SK-N-SH (cell line): ENCODE results near the gene SVIL.

ENCODE experiments used
- CHD2 ChIP-seq: fragments of 150-350 bp; IDR thresholded peaks from 2 replicates; pipeline ENCODE4 v1.6.1; 2018; ENCODE audit warnings: low read length; ENCODE audit not compliant: partially characterized antibody
- CTCF ChIP-seq: fragments of 200-600 bp; sonication (generic); IDR thresholded peaks from 2 replicates; pipeline ENCODE4 v1.6.1; 2017; ENCODE audit warnings: antibody characterized with exemption, mild to moderate bottlenecking, moderate library complexity
- FOXM1 ChIP-seq: IDR thresholded peaks from 2 replicates; pipeline ENCODE4 v1.4.0; 2012; ENCODE audit warnings: low read depth, mild to moderate bottlenecking
- SMC3 ChIP-seq: IDR thresholded peaks from 2 replicates; pipeline ENCODE4 v1.6.1; 2012; ENCODE audit warnings: low read depth, low read length, improper control_type of control experiment
- TF ChIP-seq, protein P1 (sequence below): IDR thresholded peaks from 2 replicates; pipeline ENCODE4 v1.4.0; 2012; ENCODE audit warnings: low read depth

DNA sequence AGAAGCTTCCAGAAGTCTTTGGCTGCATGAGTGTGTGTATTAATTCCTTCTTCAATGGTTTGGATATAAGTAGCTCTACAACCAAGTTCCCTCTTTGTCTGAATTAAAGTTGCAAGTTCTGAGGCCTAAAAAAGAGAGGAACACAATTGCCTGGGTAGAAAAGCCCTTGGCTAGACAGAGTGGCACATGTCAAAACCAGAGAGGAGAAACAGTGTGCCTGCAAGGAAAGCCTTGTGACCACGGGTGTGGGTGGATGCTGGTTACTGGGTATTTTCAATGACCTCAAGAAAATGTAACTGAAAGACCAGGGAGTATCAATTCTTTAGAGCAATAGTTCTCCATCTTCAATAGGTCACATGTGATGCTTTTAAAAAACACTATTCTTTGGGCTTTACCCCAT, 148.3 kb downstream of the SVIL start:
- TF ChIP-seq FOXM1 (no peak), CTCF (no peak), SMC3 (no peak), CHD2 (no peak)
- TF ChIP-seq, protein P1, sequence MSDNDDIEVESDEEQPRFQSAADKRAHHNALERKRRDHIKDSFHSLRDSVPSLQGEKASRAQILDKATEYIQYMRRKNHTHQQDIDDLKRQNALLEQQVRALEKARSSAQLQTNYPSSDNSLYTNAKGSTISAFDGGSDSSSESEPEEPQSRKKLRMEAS: no peak
